CD14-positive monocyte (primary cell): ENCODE data around the gene TMEM18. TPM values are rescaled to one million over a fixed set of nuclear protein-coding genes. Genes with fewer than 3 reads are reported as not detected.

ENCODE experiments used
- DNase-seq, 3 donors: peaks; one replicate each; pipeline ENCODE4 v3.0.0-alpha.2; 2011 to 2022
- H2AFZ ChIP-seq: 2 replicates; pipeline ENCODE4 v1.6.0; 2012; ENCODE audit warnings: mild to moderate bottlenecking, low read depth, low read length, inconsistent platforms; ENCODE audit not compliant: insufficient read depth, poor library complexity, severe bottlenecking
- H3K27ac ChIP-seq, 2 donors: 1 replicate in 1 of 2; 2 replicates in 1 of 2; pipeline ENCODE4 v1.5.1; 2012 to 2013; ENCODE audit warnings: low read length in 2 of 2, control low read depth in 1 of 2, inconsistent platforms in 1 of 2, low read depth in 1 of 2, mild to moderate bottlenecking in 1 of 2
- H3K27me3 ChIP-seq, 2 donors: one replicate each; pipeline versions ENCODE4 v1.6.0 to v1.6.1; 2011 to 2013; ENCODE audit warnings: low read length in 2 of 2; ENCODE audit not compliant: control insufficient read depth in 2 of 2, insufficient read depth in 2 of 2
- H3K36me3 ChIP-seq, 2 donors: replicated peaks in 1 of 2; 1 replicate in 1 of 2; 2 replicates in 1 of 2; pipeline versions ENCODE4 v1.5.1 to v1.6.1; 2012 to 2013; ENCODE audit warnings: low read length in 2 of 2, control low read depth in 1 of 2, inconsistent platforms in 1 of 2, mild to moderate bottlenecking in 1 of 2; ENCODE audit not compliant: insufficient read depth in 2 of 2, control insufficient read depth in 1 of 2
- H3K4me1 ChIP-seq, 2 donors: 1 replicate in 1 of 2; 2 replicates in 1 of 2; pipeline versions ENCODE4 v1.5.1 to v1.6.1; 2012 to 2013; ENCODE audit warnings: low read length in 2 of 2, control low read depth in 1 of 2, inconsistent platforms in 1 of 2, mild to moderate bottlenecking in 1 of 2, moderate library complexity in 1 of 2; ENCODE audit not compliant: insufficient read depth in 2 of 2, control insufficient read depth in 1 of 2
- H3K4me2 ChIP-seq: replicated peaks from 2 replicates; pipeline ENCODE3; 2012; ENCODE audit warnings: low read length, moderate library complexity, mild to moderate bottlenecking; ENCODE audit not compliant: poor library complexity, severe bottlenecking; ENCODE audit errors: extremely low read depth
- H3K4me3 ChIP-seq, 3 experiments: fragments of 200-600 bp in 1 of 3; sonication (generic) in 1 of 3; replicated peaks in 1 of 3; 1 replicate in 2 of 3; 2 replicates in 1 of 3; pipeline ENCODE4 v1.5.1; 2011 to 2013; ENCODE audit warnings: low read length in 3 of 3, mild to moderate bottlenecking in 3 of 3, control low read depth in 2 of 3, low read depth in 2 of 3, inconsistent platforms in 1 of 3, moderate library complexity in 1 of 3
- H3K79me2 ChIP-seq: 2 replicates; pipeline ENCODE4 v1.6.0; 2012; ENCODE audit warnings: mild to moderate bottlenecking, control low read depth, inconsistent platforms, low read length, moderate library complexity; ENCODE audit not compliant: insufficient read depth
- H3K9ac ChIP-seq: 2 replicates; pipeline ENCODE4 v1.6.0; 2017; ENCODE audit warnings: low read length, mild to moderate bottlenecking; ENCODE audit not compliant: insufficient read depth, poor library complexity, severe bottlenecking
- H3K9me3 ChIP-seq, 2 donors: replicated peaks in 1 of 2; 1 replicate in 1 of 2; 2 replicates in 1 of 2; pipeline versions ENCODE4 v1.5.1 to v1.6.1; 2012 to 2013; ENCODE audit warnings: low read length in 2 of 2, control low read depth in 1 of 2; ENCODE audit not compliant: control insufficient read depth in 1 of 2, insufficient read depth in 1 of 2
- H4K20me1 ChIP-seq: 2 replicates; pipeline ENCODE4 v1.6.0; 2012; ENCODE audit warnings: mild to moderate bottlenecking, low read length, control low read depth, moderate library complexity; ENCODE audit not compliant: insufficient read depth
- H3K27ac Mint-ChIP-seq, 7 donors: one replicate each; pipeline ENCODE4 v1.8.0; 2020; ENCODE audit warnings: mild to moderate bottlenecking in 7 of 7, mixed read lengths in 7 of 7, moderate library complexity in 6 of 7, inconsistent platforms in 2 of 7
- H3K27me3 Mint-ChIP-seq, 3 donors: one replicate each; pipeline ENCODE4 v1.8.0; 2021 to 2022; ENCODE audit warnings: low read depth in 3 of 3, mild to moderate bottlenecking in 3 of 3, mixed read lengths in 3 of 3, moderate library complexity in 3 of 3, inconsistent platforms in 1 of 3
- H3K36me3 Mint-ChIP-seq, 2 donors: one replicate each; pipeline ENCODE4 v1.8.0; 2020; ENCODE audit warnings: mixed read lengths in 2 of 2, inconsistent platforms in 1 of 2, mild to moderate bottlenecking in 1 of 2
- H3K4me1 Mint-ChIP-seq: one replicate; pipeline ENCODE4 v1.8.0; 2020; ENCODE audit warnings: mild to moderate bottlenecking, mixed read lengths
- H3K4me3 Mint-ChIP-seq, 2 donors: one replicate each; pipeline ENCODE4 v1.8.0; 2020; ENCODE audit warnings: mild to moderate bottlenecking in 2 of 2, mixed read lengths in 2 of 2, moderate library complexity in 1 of 2
- H3K9me3 Mint-ChIP-seq, 7 donors: one replicate each; pipeline ENCODE4 v1.8.0; 2020 to 2022; ENCODE audit warnings: mixed read lengths in 7 of 7, mild to moderate bottlenecking in 6 of 7, moderate library complexity in 6 of 7, inconsistent platforms in 2 of 7
- WGBS: methylation state at CpG from one replicate; pipeline ENCODE4 v1.1.5; 2013; ENCODE audit warnings: missing lambda C conversion rate; ENCODE audit not compliant: insufficient coverage; 5-methylcytosine and 5-hydroxymethylcytosine counted together
- intact Hi-C, 2 donors: fragments of 100-400 bp; cut with micrococcal nuclease; formaldehyde crosslinking; loops; one replicate each; pipeline versions ENCODE4 v1.15.0 to v1.15.1; 2023
- polyA plus RNA-seq, 3 donors: library from polyadenylated mRNA; depleted of rRNA in 1 of 3; unstranded in 2 of 3; stranded (reverse) in 1 of 3; fragments of 300-500 nt in 2 of 3; fragments of >200 nt in 1 of 3; fragmentation: Illumina TruSeq in 2 of 3; gene quantifications; 1 replicate in 2 of 3; 2 replicates in 1 of 3; pipeline ENCODE4 v1.2.3, GENCODE V29; 2012 to 2021
- TF ChIP-seq, protein P1 (sequence below): fragments of 200-600 bp; IDR thresholded peaks from one replicate; pipeline ENCODE4 v1.8.0; 2022; ENCODE audit warnings: antibody characterized with exemption, mild to moderate bottlenecking

TMEM18 gene
- polyA plus RNA-seq, 3 donors = 9.3 to 23.5 (median 21.8) TPM

DNA sequence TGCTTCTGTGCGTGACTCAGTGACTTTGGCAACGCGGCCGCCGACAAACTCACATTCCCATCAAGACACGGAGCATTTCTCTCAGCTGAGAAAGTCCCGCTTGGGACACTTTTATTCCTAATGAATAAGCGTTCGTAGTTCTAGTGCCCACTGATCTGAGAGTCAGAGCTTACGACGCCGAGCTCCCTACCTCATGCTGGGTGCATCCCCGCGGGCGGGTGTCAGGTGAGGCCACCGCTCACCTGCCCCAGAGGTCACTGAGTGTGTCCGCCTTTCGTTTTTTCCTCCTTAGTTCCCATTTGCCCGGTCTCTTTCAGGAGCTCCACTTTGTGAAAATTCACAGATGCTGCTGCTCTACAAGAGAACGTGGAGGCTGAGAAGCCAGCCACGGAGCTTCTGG lies 43.6 kb upstream of the TMEM18 start:
- H3K4me1 ChIP-seq = no peaks in the 10 kb centered on the region
- H3K27ac Mint-ChIP-seq = no peak overlapping the region
- no peaks in the 10 kb centered on the region for H4K20me1 ChIP-seq
- no peaks in the 10 kb centered on the region for H3K36me3 Mint-ChIP-seq
- TF ChIP-seq, protein P1, sequence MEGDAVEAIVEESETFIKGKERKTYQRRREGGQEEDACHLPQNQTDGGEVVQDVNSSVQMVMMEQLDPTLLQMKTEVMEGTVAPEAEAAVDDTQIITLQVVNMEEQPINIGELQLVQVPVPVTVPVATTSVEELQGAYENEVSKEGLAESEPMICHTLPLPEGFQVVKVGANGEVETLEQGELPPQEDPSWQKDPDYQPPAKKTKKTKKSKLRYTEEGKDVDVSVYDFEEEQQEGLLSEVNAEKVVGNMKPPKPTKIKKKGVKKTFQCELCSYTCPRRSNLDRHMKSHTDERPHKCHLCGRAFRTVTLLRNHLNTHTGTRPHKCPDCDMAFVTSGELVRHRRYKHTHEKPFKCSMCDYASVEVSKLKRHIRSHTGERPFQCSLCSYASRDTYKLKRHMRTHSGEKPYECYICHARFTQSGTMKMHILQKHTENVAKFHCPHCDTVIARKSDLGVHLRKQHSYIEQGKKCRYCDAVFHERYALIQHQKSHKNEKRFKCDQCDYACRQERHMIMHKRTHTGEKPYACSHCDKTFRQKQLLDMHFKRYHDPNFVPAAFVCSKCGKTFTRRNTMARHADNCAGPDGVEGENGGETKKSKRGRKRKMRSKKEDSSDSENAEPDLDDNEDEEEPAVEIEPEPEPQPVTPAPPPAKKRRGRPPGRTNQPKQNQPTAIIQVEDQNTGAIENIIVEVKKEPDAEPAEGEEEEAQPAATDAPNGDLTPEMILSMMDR = no peak
- no peaks in the 10 kb centered on the region for H3K79me2 ChIP-seq
- intact Hi-C loops = no loop called here
- no peak overlapping the region for H3K4me3 Mint-ChIP-seq
- WGBS = 94% methylated on average over 18 of the region's 21 CpGs
- H3K27ac ChIP-seq = no peak overlapping the region
- H2AFZ ChIP-seq = no peak overlapping the region
- H3K9me3 Mint-ChIP-seq = peaks cover 0 to 3% (median 0%) of the 10 kb centered on the region in 7 donors
- no peaks in the 10 kb centered on the region for H3K9me3 ChIP-seq
- H3K27me3 ChIP-seq = no peaks in the 10 kb centered on the region
- H3K4me2 ChIP-seq = no peak overlapping the region
- no peak overlapping the region for H3K4me3 ChIP-seq
- H3K4me1 Mint-ChIP-seq = no peaks in the 10 kb centered on the region
- no peak for DNase-seq
- no peaks in the 10 kb centered on the region for H3K36me3 ChIP-seq
- peaks cover 8 to 16% (median 9%) of the 10 kb centered on the region in 3 donors for H3K27me3 Mint-ChIP-seq
- H3K9ac ChIP-seq = no peak overlapping the region

DNA sequence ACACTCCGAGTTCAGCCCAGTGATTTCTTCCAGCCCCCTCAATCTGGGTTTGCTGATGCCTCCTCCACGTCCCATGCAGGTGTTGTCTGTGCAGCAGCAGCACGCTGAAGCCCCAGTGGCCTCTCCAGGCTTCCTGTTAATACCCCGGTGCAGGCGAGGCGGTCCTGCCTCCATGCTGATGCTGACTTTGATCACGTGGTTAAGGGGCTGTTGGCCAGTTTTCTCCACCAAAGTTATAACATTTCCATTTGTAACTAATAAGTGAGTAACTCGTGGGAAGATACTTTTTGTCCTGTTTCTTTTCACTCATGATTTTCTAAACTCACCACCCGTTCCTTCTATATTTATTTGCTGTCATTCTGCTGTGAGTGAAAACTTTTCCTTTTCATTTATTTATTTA lies 42.5 kb upstream of the TMEM18 start:
- H3K4me1 Mint-ChIP-seq = no peaks in the 10 kb centered on the region
- Histone ChIP-seq H3K9me3 (no peaks in the 10 kb centered on the region), H3K36me3 (no peaks in the 10 kb centered on the region), H3K9ac (no peak overlapping the region), H3K4me1 (no peaks in the 10 kb centered on the region), H3K27me3 (no peaks in the 10 kb centered on the region), H3K4me2 (no peak overlapping the region), H4K20me1 (no peaks in the 10 kb centered on the region), H3K27ac (no peak overlapping the region), H3K4me3 (no peak overlapping the region), H2AFZ (no peak overlapping the region), H3K79me2 (no peaks in the 10 kb centered on the region)
- H3K4me3 Mint-ChIP-seq = no peak overlapping the region
- H3K27ac Mint-ChIP-seq = no peak overlapping the region
- intact Hi-C loops = no loop called here
- TF ChIP-seq, protein P1 = no peak
- H3K36me3 Mint-ChIP-seq = no peaks in the 10 kb centered on the region
- H3K9me3 Mint-ChIP-seq = peaks cover 0 to 3% (median 0%) of the 10 kb centered on the region in 7 donors
- 47% methylated on average over 3 of the region's 9 CpGs for WGBS
- no peak for DNase-seq
- peaks cover 8 to 10% (median 8%) of the 10 kb centered on the region in 3 donors for H3K27me3 Mint-ChIP-seq
